Endodermal cell (in vitro differentiated cells): ENCODE results near the gene ILF3. TPM values are rescaled to one million over a fixed set of nuclear protein-coding genes. Genes with fewer than 3 reads are reported as not detected.

ENCODE experiments used
- DNase-seq: peaks from one replicate; pipeline ENCODE4 v3.0.0-alpha.2; 2017
- H3K27ac ChIP-seq: 2 replicates; pipeline ENCODE4 v1.5.1; 2013; ENCODE audit warnings: mild to moderate bottlenecking, low read depth, low read length, moderate library complexity
- H3K27me3 ChIP-seq: 2 replicates; pipeline ENCODE4 v1.6.1; 2013; ENCODE audit warnings: mild to moderate bottlenecking, low read length, moderate library complexity; ENCODE audit not compliant: insufficient read depth, control insufficient read depth, poor library complexity, severe bottlenecking
- H3K36me3 ChIP-seq: 2 replicates; pipeline ENCODE4 v1.7.0; 2013; ENCODE audit warnings: mild to moderate bottlenecking, low read length, moderate library complexity; ENCODE audit not compliant: control insufficient read depth, insufficient read depth
- H3K4me1 ChIP-seq: one replicate; pipeline ENCODE4 v1.7.0; 2013; ENCODE audit warnings: low read length; ENCODE audit not compliant: control insufficient read depth, insufficient read depth
- H3K4me3 ChIP-seq: 2 replicates; pipeline ENCODE4 v1.5.1; 2013; ENCODE audit warnings: mild to moderate bottlenecking, low read length, moderate library complexity
- H3K9ac ChIP-seq: 2 replicates; pipeline ENCODE4 v1.6.1; 2013; ENCODE audit warnings: mild to moderate bottlenecking, low read length, moderate library complexity; ENCODE audit not compliant: poor library complexity, severe bottlenecking; ENCODE audit errors: extremely low read depth
- H3K9me3 ChIP-seq: 2 replicates; pipeline ENCODE4 v1.6.1; 2013; ENCODE audit warnings: mild to moderate bottlenecking, low read length, moderate library complexity; ENCODE audit not compliant: control insufficient read depth
- H3K27ac Mint-ChIP-seq: 2 replicates; pipeline ENCODE4 v1.8.0; 2020; ENCODE audit warnings: mixed read lengths
- H3K27me3 Mint-ChIP-seq: 2 replicates; pipeline ENCODE4 v1.8.0; 2021; ENCODE audit warnings: mild to moderate bottlenecking, mixed read lengths; ENCODE audit not compliant: insufficient read depth
- H3K36me3 Mint-ChIP-seq: 2 replicates; pipeline ENCODE4 v1.8.0; 2020; ENCODE audit warnings: low read depth, mixed read lengths
- H3K4me1 Mint-ChIP-seq: 2 replicates; pipeline ENCODE4 v1.8.0; 2020; ENCODE audit warnings: mixed read lengths
- H3K4me3 Mint-ChIP-seq: 2 replicates; pipeline ENCODE4 v1.8.0; 2020; ENCODE audit warnings: mild to moderate bottlenecking, moderate library complexity, mixed read lengths
- H3K9me3 Mint-ChIP-seq: 2 replicates; pipeline ENCODE4 v1.8.0; 2020; ENCODE audit warnings: mild to moderate bottlenecking, mixed read lengths
- CTCF ChIP-seq: fragments of 200-600 bp; sonication (generic); conservative IDR thresholded peaks from 2 replicates; pipeline ENCODE4 v1.5.0; 2021; ENCODE audit warnings: antibody characterized with exemption, mild to moderate bottlenecking
- WGBS, 2 experiments: methylation state at CpG; one replicate each; pipeline versions ENCODE4 v1.1.5 to v1.1.7; 2013; ENCODE audit warnings: missing lambda C conversion rate in 2 of 2, mixed read lengths in 1 of 2; ENCODE audit not compliant: insufficient coverage in 1 of 2, insufficient read length in 1 of 2; 5-methylcytosine and 5-hydroxymethylcytosine counted together
- total RNA-seq, 2 donors: library from RNA; stranded (reverse); fragmentation: NEBNext Ultra II Directional in 1 of 2; extraction: Animal tissue kit (Norgen Biotek cat#: 25700) in 1 of 2; gene quantifications; 2 replicates in 1 of 2; 3 replicates in 1 of 2; pipeline ENCODE4 v1.2.1, GENCODE V29; 2021

The ILF3 gene
- total RNA-seq, 2 donors from 2014 or later, result 625 to 629 TPM

DNA sequence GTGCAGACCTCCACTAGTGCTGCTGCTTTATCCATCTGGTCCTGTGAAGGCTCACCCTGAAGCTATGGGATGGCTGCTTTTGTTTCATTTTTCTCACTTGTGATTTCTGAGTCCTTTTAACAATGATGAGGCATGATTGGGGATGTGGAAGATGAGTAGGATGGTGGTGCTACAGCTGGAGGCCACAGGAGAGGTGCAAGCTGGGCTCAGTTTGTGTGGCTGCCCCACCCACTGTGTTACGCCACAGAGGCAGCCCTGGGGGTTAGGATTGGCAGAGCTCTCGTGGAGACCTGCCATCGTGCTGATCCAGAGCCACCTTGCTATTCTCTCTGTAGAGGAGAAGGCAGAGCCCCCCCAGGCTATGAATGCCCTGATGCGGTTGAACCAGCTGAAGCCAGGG lies 27.5 kb downstream of the ILF3 start:
- H3K4me3 Mint-ChIP-seq, result no peak overlapping the region
- no peaks in the 10 kb centered on the region for H3K9me3 Mint-ChIP-seq
- no peak overlapping the region for H3K27ac Mint-ChIP-seq
- Histone ChIP-seq H3K9me3 (no peaks in the 10 kb centered on the region), H3K27me3 (no peaks in the 10 kb centered on the region), H3K9ac (no peak overlapping the region), H3K4me1 (no peaks in the 10 kb centered on the region), H3K36me3 (peaks cover 99% of the 10 kb centered on the region), H3K4me3 (no peak overlapping the region), H3K27ac (no peak overlapping the region)
- H3K27me3 Mint-ChIP-seq, result no peaks in the 10 kb centered on the region
- no peak for TF ChIP-seq CTCF
- H3K4me1 Mint-ChIP-seq, result no peaks in the 10 kb centered on the region
- WGBS, 2 experiments, result 95 to 97% methylated on average over 3 to 4 of the region's 4 CpGs
- no peak for DNase-seq
- H3K36me3 Mint-ChIP-seq, result peaks cover 86% of the 10 kb centered on the region

GRCh38 chr19:10682397-10683063 lies 28.4 kb downstream of the ILF3 start:
- Mint-ChIP-seq H3K4me3 (no peak overlapping the region), H3K36me3 (peaks cover 85% of the 10 kb centered on the region), H3K27me3 (no peaks in the 10 kb centered on the region), H3K9me3 (no peaks in the 10 kb centered on the region), H3K27ac (peak overlapping the region; percentile 44), H3K4me1 (no peaks in the 10 kb centered on the region)
- no peak overlapping the region for H3K9ac ChIP-seq
- 93 to 95% methylated on average over 15 of the region's 15 CpGs for WGBS, 2 experiments
- no peak for DNase-seq
- no peaks in the 10 kb centered on the region for H3K4me1 ChIP-seq
- H3K27ac ChIP-seq, result peak overlapping the region; percentile 24
- H3K9me3 ChIP-seq, result no peaks in the 10 kb centered on the region
- H3K36me3 ChIP-seq, result peaks cover 97% of the 10 kb centered on the region
- H3K4me3 ChIP-seq, result no peak overlapping the region
- H3K27me3 ChIP-seq, result no peaks in the 10 kb centered on the region
- no peak for TF ChIP-seq CTCF

DNA sequence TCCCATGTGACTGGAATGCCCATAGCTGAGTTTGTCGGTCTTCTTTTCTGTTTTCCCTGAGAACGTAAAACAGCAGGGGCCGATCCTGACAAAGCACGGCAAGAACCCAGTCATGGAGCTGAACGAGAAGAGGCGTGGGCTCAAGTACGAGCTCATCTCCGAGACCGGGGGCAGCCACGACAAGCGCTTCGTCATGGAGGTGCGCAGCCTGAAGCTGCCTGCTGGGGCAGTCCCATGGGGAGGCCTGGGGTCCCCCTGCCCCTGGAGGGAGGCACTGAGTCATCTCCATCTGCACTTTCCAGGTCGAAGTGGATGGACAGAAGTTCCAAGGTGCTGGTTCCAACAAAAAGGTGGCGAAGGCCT lies 28.9 kb downstream of the ILF3 start:
- Mint-ChIP-seq H3K36me3 (peaks cover 85% of the 10 kb centered on the region), H3K27me3 (no peaks in the 10 kb centered on the region)

More for the DNA sequence above, 28.9 kb downstream of the ILF3 start:
- H3K4me3 Mint-ChIP-seq, result no peak overlapping the region
- no peak overlapping the region for H3K27ac ChIP-seq
- peaks cover 97% of the 10 kb centered on the region for H3K36me3 ChIP-seq
- no peaks in the 10 kb centered on the region for H3K27me3 ChIP-seq
- DNase-seq, result no peak
- H3K4me1 ChIP-seq, result no peaks in the 10 kb centered on the region
- no peaks in the 10 kb centered on the region for H3K9me3 Mint-ChIP-seq
- H3K4me1 Mint-ChIP-seq, result no peaks in the 10 kb centered on the region
- peak overlapping the region; percentile 48 for H3K27ac Mint-ChIP-seq
- H3K4me3 ChIP-seq, result no peak overlapping the region
- H3K9me3 ChIP-seq, result no peaks in the 10 kb centered on the region
- TF ChIP-seq CTCF, result no peak
- no peak overlapping the region for H3K9ac ChIP-seq
- WGBS, 2 experiments, result 85 to 95% methylated on average over 14 to 15 of the region's 15 CpGs
